ENCODE measurements around the gene TSPAN1. TPM values are rescaled to one million over a fixed set of nuclear protein-coding genes. Genes with fewer than 3 reads are reported as not detected.

The TSPAN1 gene
- total RNA-seq, 5 donors from 2014 or later (not counting 1 experiment from before 2014, with no cell fraction given) = 0.53 to 0.54 TPM; not detected in 3

- H3K9me3 ChIP-seq = no peaks in the 10 kb centered on the region
- H3K27ac ChIP-seq (ENCODE audit: low read length) = no peak overlapping the region
- ATAC-seq (replicated peaks in 1 of 4) = no peak
- 44% methylated on average over 1 of the region's 2 CpGs for WGBS (ENCODE audit: insufficient coverage)
- Mint-ChIP-seq H3K36me3 (no peaks in the 10 kb centered on the region), H3K4me1 (no peaks in the 10 kb centered on the region), H3K27ac (no peak overlapping the region), H3K4me3 (no peak overlapping the region), H3K9me3 (no peaks in the 10 kb centered on the region), H3K27me3 (no peaks in the 10 kb centered on the region)
- no peak overlapping the region for H3K4me3 ChIP-seq (ENCODE audit: control insufficient read depth in 1 of 2, extremely low read depth in 1 of 2, low read length in 1 of 2)
- no peaks in the 10 kb centered on the region for H3K36me3 ChIP-seq (ENCODE audit: control insufficient read depth in 2 of 2, extremely low read depth in 1 of 2, insufficient read depth in 1 of 2, low read length in 1 of 2)
- POLR2A ChIA-PET = no interaction called here
- no peaks in the 10 kb centered on the region for H3K27me3 ChIP-seq (replicated peaks in 1 of 2; ENCODE audit: control insufficient read depth in 2 of 2, extremely low read depth in 1 of 2, insufficient read depth in 2 of 2, low read length in 1 of 2)
- H3K4me1 ChIP-seq (ENCODE audit: control insufficient read depth in 1 of 2, extremely low read depth in 1 of 2, insufficient read depth in 2 of 2, low read length in 2 of 2) = no peaks in the 10 kb centered on the region
- DNase-seq = no peak
- CTCF ChIA-PET = interaction anchor here in 1 of 2 donors (0.5 kb wide), 1 partner anchor 32 kb away, joined by 3 read pairs; no protein-coding TSS in a partner anchor
Observed at GRCh38 chr1:46148318-46148717, 26.6 kb upstream of the TSPAN1 start.

GRCh38 chr1:46150085-46150484, 24.8 kb upstream of the TSPAN1 start:
- Histone ChIP-seq H3K36me3 (ENCODE audit: control insufficient read depth in 2 of 2, extremely low read depth in 1 of 2, insufficient read depth in 1 of 2, low read length in 1 of 2) (no peaks in the 10 kb centered on the region), H3K4me1 (ENCODE audit: control insufficient read depth in 1 of 2, extremely low read depth in 1 of 2, insufficient read depth in 2 of 2, low read length in 2 of 2) (no peaks in the 10 kb centered on the region), H3K27me3 (replicated peaks in 1 of 2; ENCODE audit: control insufficient read depth in 2 of 2, extremely low read depth in 1 of 2, insufficient read depth in 2 of 2, low read length in 1 of 2) (no peaks in the 10 kb centered on the region), H3K27ac (ENCODE audit: low read length) (no peak overlapping the region), H3K4me3 (ENCODE audit: control insufficient read depth in 1 of 2, extremely low read depth in 1 of 2, low read length in 1 of 2) (no peak overlapping the region), H3K9me3 (no peaks in the 10 kb centered on the region)
- CTCF ChIA-PET = interaction anchor here in 1 of 2 donors (0.6 kb wide), 1 partner anchor 217 kb away, joined by 4 read pairs; no protein-coding TSS in a partner anchor
- no CpG with 5 or more reads among the region's 2 CpGs for WGBS (ENCODE audit: insufficient coverage)
- DNase-seq (no peak), ATAC-seq (replicated peaks in 1 of 4) (no peak)
- Mint-ChIP-seq H3K27me3 (no peaks in the 10 kb centered on the region), H3K36me3 (no peaks in the 10 kb centered on the region), H3K9me3 (no peaks in the 10 kb centered on the region), H3K4me3 (no peak overlapping the region), H3K27ac (no peak overlapping the region), H3K4me1 (no peaks in the 10 kb centered on the region)
- POLR2A ChIA-PET = no interaction called here

- Histone ChIP-seq H3K4me3 (ENCODE audit: control insufficient read depth in 1 of 2, extremely low read depth in 1 of 2, low read length in 1 of 2) (no peak overlapping the region), H3K9me3 (no peaks in the 10 kb centered on the region), H3K4me1 (ENCODE audit: control insufficient read depth in 1 of 2, extremely low read depth in 1 of 2, insufficient read depth in 2 of 2, low read length in 2 of 2) (no peaks in the 10 kb centered on the region), H3K27ac (ENCODE audit: low read length) (no peak overlapping the region), H3K27me3 (replicated peaks in 1 of 2; ENCODE audit: control insufficient read depth in 2 of 2, extremely low read depth in 1 of 2, insufficient read depth in 2 of 2, low read length in 1 of 2) (no peaks in the 10 kb centered on the region), H3K36me3 (ENCODE audit: control insufficient read depth in 2 of 2, extremely low read depth in 1 of 2, insufficient read depth in 1 of 2, low read length in 1 of 2) (no peaks in the 10 kb centered on the region)
- H3K36me3 Mint-ChIP-seq = no peaks in the 10 kb centered on the region
- no peaks in the 10 kb centered on the region for H3K9me3 Mint-ChIP-seq
- ATAC-seq (replicated peaks in 1 of 4) = no peak
- H3K4me1 Mint-ChIP-seq = no peaks in the 10 kb centered on the region
- no peaks in the 10 kb centered on the region for H3K27me3 Mint-ChIP-seq
- DNase-seq = no peak
- H3K4me3 Mint-ChIP-seq = no peak overlapping the region
- 79% methylated on average over 2 of the region's 3 CpGs for WGBS (ENCODE audit: insufficient coverage)
- no peak overlapping the region for H3K27ac Mint-ChIP-seq
- ChIA-PET POLR2A (no interaction called here), CTCF (no interaction called here)
Observed at GRCh38 chr1:46152016-46152415, 22.9 kb upstream of the TSPAN1 start.

- Histone ChIP-seq H3K4me3 (ENCODE audit: control insufficient read depth in 1 of 2, extremely low read depth in 1 of 2, low read length in 1 of 2) (no peak overlapping the region), H3K4me1 (ENCODE audit: control insufficient read depth in 1 of 2, extremely low read depth in 1 of 2, insufficient read depth in 2 of 2, low read length in 2 of 2) (no peaks in the 10 kb centered on the region), H3K27ac (ENCODE audit: low read length) (no peak overlapping the region), H3K36me3 (ENCODE audit: control insufficient read depth in 2 of 2, extremely low read depth in 1 of 2, insufficient read depth in 1 of 2, low read length in 1 of 2) (no peaks in the 10 kb centered on the region), H3K27me3 (replicated peaks in 1 of 2; ENCODE audit: control insufficient read depth in 2 of 2, extremely low read depth in 1 of 2, insufficient read depth in 2 of 2, low read length in 1 of 2) (no peaks in the 10 kb centered on the region), H3K9me3 (no peaks in the 10 kb centered on the region)
- H3K4me1 Mint-ChIP-seq = no peaks in the 10 kb centered on the region
- no peak for ATAC-seq (replicated peaks in 1 of 4)
- CTCF ChIA-PET = no interaction called here
- H3K4me3 Mint-ChIP-seq = no peak overlapping the region
- H3K9me3 Mint-ChIP-seq = no peaks in the 10 kb centered on the region
- H3K27ac Mint-ChIP-seq = no peak overlapping the region
- H3K27me3 Mint-ChIP-seq = no peaks in the 10 kb centered on the region
- WGBS (ENCODE audit: insufficient coverage) = 86% methylated on average over 1 of the region's 1 CpG
- POLR2A ChIA-PET = no interaction called here
- no peaks in the 10 kb centered on the region for H3K36me3 Mint-ChIP-seq
- no peak for DNase-seq
Observed at GRCh38 chr1:46153228-46153627, 21.7 kb upstream of the TSPAN1 start.

- ChIA-PET CTCF (no interaction called here), POLR2A (no interaction called here)
- no peak overlapping the region for H3K27ac ChIP-seq (ENCODE audit: low read length)
- H3K4me1 ChIP-seq (ENCODE audit: control insufficient read depth in 1 of 2, extremely low read depth in 1 of 2, insufficient read depth in 2 of 2, low read length in 2 of 2) = no peaks in the 10 kb centered on the region
- H3K27ac Mint-ChIP-seq = no peak overlapping the region
- H3K9me3 Mint-ChIP-seq = no peaks in the 10 kb centered on the region
- no peaks in the 10 kb centered on the region for H3K27me3 ChIP-seq (replicated peaks in 1 of 2; ENCODE audit: control insufficient read depth in 2 of 2, extremely low read depth in 1 of 2, insufficient read depth in 2 of 2, low read length in 1 of 2)
- H3K4me1 Mint-ChIP-seq = no peaks in the 10 kb centered on the region
- H3K36me3 ChIP-seq (ENCODE audit: control insufficient read depth in 2 of 2, extremely low read depth in 1 of 2, insufficient read depth in 1 of 2, low read length in 1 of 2) = no peaks in the 10 kb centered on the region
- DNase-seq (no peak), ATAC-seq (replicated peaks in 1 of 4) (no peak)
- no peaks in the 10 kb centered on the region for H3K9me3 ChIP-seq
- 100% methylated on average over 1 of the region's 1 CpG for WGBS (ENCODE audit: insufficient coverage)
- H3K4me3 Mint-ChIP-seq = no peak overlapping the region
- no peak overlapping the region for H3K4me3 ChIP-seq (ENCODE audit: control insufficient read depth in 1 of 2, extremely low read depth in 1 of 2, low read length in 1 of 2)
- no peaks in the 10 kb centered on the region for H3K27me3 Mint-ChIP-seq
- H3K36me3 Mint-ChIP-seq = no peaks in the 10 kb centered on the region
Observed at GRCh38 chr1:46153732-46154131, 21.2 kb upstream of the TSPAN1 start.

- DNase-seq (no peak), ATAC-seq (replicated peaks in 1 of 4) (no peak)
- POLR2A ChIA-PET = interaction anchor here in 1 of 2 donors (1.3 kb wide), 1 partner anchor 25 kb away, joined by 3 read pairs; no protein-coding TSS in a partner anchor
- no peaks in the 10 kb centered on the region for H3K27me3 ChIP-seq (replicated peaks in 1 of 2; ENCODE audit: control insufficient read depth in 2 of 2, extremely low read depth in 1 of 2, insufficient read depth in 2 of 2, low read length in 1 of 2)
- no peaks in the 10 kb centered on the region for H3K36me3 Mint-ChIP-seq
- H3K9me3 ChIP-seq = no peaks in the 10 kb centered on the region
- H3K4me3 ChIP-seq (ENCODE audit: control insufficient read depth in 1 of 2, extremely low read depth in 1 of 2, low read length in 1 of 2) = no peak overlapping the region
- H3K9me3 Mint-ChIP-seq = no peaks in the 10 kb centered on the region
- H3K36me3 ChIP-seq (ENCODE audit: control insufficient read depth in 2 of 2, extremely low read depth in 1 of 2, insufficient read depth in 1 of 2, low read length in 1 of 2) = no peaks in the 10 kb centered on the region
- 100% methylated on average over 1 of the region's 1 CpG for WGBS (ENCODE audit: insufficient coverage)
- H3K27ac Mint-ChIP-seq = no peak overlapping the region
- H3K27me3 Mint-ChIP-seq = no peaks in the 10 kb centered on the region
- CTCF ChIA-PET = no interaction called here
- H3K4me1 ChIP-seq (ENCODE audit: control insufficient read depth in 1 of 2, extremely low read depth in 1 of 2, insufficient read depth in 2 of 2, low read length in 2 of 2) = no peaks in the 10 kb centered on the region
- H3K4me1 Mint-ChIP-seq = no peaks in the 10 kb centered on the region
- H3K27ac ChIP-seq (ENCODE audit: low read length) = no peak overlapping the region
- H3K4me3 Mint-ChIP-seq = no peak overlapping the region
Observed at GRCh38 chr1:46157916-46158311, 17.0 kb upstream of the TSPAN1 start.
